NCI-H2171 treated with DMSO at 0.1 percent for 48 hours (cell line): ENCODE data around the gene TSFM.

Source experiments
- DNase-seq: peaks from one replicate; lab custom pipeline; 2025; lab: John Stamatoyannopoulos, UW

Gene TSFM

DNA sequence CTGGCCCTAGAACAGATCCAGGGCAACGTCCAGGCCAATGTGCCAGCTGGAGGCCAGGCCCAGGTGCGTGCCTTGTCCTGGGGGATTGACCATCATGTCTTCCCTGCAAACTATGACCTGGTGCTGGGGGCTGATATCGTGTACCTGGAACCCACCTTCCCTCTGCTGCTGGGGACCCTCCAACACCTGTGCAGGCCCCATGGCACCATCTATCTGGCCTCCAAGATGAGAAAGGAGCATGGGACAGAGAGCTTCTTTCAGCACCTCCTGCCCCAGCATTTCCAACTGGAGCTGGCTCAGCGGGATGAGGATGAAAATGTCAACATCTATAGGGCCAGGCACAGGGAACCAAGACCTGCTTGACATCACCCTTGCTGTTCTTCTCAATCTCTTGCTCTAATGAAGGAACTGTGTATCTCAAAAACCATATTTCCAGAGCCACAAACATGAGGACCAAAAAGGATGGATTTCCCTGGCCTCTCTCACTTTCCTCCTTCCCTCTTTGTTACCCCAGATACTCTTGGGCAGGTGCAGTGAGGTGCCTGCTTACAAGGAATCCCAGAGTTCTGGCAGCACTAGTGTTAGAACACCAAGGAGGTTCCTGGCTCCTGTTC lies 2.2 kb upstream of the TSFM start:
- no peak for DNase-seq

DNA sequence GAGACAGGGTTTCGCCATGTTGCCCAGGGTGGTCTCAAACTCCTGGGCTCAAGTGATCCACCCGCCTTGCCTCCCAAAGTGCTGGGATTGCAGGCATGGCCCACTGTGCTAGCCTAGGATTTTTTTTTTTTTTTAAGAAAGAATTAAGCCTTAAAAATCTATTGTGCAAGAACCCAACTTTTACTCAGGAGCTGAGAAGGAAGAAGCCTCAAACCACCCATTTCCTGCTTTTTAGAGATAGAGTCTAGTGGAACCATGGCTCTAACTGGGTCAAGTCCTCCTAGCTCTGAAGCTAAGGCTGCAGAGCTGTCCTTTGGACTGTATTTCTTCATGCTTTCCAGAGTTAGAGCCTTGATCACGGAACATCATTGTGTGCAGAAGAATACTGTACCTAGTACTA lies 1.3 kb upstream of the TSFM start:
- no peak for DNase-seq

DNA sequence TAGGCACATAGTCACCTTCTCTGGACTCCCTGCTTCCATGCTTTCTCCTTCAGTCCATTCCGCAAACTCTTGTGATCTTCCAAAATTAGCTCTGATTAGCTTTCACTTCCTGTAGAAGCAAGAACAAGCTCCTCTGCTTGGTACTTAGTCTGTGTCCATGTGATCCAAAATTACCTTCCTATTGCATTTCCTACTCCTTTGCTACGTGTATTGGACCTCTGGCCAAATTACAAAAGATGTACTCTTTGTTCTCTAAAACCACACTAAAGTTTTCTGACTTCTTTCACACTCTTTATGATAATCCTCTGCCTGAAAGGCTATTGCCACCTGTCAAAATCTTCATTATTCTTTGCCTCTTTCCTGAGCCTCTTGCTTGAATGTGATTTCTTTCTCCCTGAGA lies 786 bp upstream of the TSFM start:
- DNase-seq = no peak

DNA sequence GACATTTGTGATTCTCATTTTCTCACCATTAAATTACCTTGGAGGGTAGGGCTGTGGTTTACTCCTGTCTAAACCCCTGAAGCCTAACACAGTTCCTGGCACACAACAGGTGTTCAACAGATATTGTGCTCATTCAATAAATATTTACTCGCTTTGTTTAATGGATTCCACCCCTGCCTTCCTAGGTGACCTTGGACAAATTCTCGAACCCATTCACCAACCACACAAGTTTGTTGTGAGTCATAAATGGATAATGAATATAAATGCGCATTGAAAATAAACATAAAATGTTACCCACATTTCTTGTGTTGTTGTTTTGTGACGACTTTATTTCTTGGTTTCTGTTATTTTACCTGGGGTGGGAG lies 362 bp upstream of the TSFM start:
- no peak for DNase-seq

- DNase-seq = no peak
Measured at GRCh38 chr12:57783466-57783801, 847 bp downstream of the TSFM start.

DNA sequence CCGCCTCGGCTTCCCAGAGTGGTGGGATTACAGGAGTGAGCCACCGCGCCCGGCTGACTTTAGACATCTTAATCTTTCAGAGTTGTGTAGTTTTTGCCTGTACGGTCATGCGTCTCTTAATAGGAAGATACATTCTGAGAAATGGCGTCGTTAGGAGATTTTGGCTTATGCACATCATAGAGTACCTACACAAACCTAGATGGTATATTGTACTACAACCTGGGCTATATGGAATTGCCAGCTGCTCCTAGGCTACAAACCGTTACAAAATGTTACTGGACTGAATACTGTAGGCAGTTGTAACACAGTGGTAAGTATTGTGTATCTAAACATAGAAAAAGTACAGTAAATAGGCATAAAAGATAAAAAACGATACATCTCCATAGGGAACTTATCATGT lies 1.3 kb downstream of the TSFM start:
- no peak for DNase-seq

DNA sequence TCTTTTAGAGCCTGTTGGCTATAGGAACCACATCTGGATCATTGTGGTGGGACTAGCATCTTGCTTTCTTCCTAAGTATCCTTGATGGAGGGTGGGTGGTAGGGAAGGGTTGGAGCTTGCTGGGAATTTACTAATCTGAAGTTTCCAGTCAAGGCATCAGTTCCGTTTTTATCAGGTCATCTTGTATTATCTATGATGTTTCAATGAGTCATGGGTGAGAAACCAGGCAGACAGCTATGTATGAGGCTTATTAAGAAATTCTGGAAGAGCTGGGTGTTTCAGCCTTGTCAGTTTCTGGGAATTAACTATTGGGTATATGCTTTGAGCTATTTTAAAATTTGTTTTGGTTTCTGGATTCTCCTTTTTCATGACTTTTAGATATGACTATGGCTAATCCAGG lies 11.3 kb downstream of the TSFM start:
- DNase-seq = no peak

DNA sequence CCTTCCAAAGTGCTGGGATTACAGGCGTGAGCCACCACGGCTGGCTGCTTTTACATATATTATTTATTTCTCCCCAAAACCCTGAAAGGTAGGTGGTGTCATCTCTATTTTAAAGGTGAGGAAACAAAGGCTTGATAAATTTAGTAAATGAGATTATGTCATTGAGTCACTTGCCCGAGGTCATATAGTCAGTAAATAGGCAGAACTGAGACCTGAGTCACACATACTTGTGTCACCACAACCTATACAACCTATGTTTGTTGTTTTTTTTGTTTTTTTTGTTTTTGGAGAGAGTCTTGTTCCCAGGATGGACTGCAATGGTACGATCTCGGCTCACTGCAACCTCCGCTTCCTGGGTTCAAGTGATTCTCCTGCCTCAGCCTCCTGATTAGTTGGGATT lies 12.8 kb downstream of the TSFM start:
- no peak for DNase-seq

DNA sequence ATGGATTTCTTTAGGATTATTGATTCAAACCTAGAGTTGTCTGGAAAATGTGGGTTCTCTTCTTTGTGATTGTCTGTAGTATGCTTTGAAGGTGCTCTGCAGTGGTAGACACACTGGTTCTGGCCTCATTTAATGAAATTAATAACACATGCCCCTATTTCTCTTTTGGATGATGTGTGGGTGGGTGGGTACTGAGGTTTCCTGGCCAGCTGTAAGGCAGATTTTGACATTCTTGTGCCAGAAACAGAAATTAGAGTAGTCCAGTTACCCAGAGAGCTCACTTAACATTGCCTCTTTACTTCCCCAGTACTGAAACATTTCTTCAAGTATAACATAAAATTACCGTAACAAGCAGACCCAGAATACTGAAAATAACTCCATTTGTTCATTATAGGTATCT lies 14.4 kb downstream of the TSFM start:
- DNase-seq = no peak

DNA sequence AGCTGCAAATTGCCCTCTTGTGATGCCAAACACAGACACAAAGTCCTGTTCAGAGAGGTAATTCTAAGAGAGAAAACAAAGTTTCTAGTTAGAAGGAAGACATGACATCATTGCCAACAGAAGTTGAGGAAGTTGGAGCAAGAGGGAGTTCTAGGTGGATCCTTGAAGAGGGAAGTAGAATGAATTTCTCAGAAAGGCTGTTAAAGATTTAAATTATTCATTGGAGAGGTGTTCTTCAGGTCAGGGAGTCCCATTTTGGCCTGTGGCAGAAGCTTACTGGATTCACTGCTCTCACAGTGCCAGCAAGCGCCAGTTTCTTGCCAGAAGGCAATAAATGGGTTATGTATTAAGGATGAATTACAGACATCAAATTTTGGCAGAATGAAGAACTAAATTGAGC lies 15.3 kb downstream of the TSFM start:
- DNase-seq = no peak

DNA sequence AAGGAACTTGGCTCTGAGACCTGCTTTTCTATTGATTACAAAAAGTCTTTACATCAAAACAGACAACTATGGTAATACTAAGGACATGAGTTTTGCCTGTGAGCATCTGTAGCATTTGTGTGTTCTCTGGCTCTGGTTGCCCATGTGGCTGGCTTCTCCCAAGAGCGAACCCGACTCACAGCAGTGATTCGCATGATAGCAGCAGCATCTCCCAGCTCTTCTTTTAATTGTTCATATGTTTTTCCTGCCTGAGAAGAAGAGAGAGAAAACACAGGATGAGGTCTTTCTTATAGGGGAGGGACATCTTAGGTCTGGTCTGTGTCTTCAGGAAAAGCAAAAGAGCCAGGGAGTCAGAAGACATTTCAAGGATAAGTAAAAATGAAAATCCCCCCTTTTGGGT lies 18.4 kb downstream of the TSFM start:
- DNase-seq = no peak

DNA sequence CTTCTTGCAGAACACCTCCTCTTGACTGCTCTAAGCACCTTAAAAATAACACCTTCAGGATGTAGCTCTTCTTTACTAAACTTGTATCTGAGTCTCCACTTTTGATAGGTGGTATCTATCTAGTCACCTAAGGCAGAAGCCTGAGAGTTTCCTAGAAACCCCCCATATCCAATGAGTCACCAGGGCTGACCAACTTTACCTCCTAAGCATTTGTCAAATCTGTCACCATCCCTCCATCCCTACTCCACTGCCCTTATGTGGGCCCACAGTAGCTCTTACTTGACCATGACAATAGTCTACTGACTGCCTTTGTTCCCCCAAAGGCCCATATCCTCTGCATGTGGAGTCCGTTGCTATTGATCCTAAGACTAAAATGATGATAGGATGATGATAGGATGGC lies 20.0 kb downstream of the TSFM start:
- no peak for DNase-seq

GRCh38 chr12:57803319-57803893 lies 20.8 kb downstream of the TSFM start:
- DNase-seq = peak; percentile 5

DNA sequence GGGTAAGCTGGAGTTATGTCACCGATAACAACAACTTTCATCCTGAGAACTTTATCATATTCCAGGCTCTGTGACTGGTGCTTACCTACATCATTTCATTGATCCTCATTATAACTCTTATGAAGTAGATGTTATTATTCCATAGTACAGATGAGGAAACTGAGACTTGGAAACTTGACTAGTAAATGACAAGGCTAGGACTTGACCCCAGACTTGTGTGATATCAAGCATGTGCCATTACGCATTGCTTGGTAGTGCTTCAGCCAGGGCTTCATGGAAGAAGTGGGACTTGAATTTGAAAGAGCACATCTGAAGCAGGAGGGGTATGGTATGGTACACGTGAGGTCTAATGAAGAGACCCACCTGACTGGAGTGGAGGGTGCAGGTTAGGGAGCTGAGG lies 24.1 kb downstream of the TSFM start:
- no peak for DNase-seq

GRCh38 chr12:57807285-57807684 lies 24.7 kb downstream of the TSFM start:
- DNase-seq = no peak

DNA sequence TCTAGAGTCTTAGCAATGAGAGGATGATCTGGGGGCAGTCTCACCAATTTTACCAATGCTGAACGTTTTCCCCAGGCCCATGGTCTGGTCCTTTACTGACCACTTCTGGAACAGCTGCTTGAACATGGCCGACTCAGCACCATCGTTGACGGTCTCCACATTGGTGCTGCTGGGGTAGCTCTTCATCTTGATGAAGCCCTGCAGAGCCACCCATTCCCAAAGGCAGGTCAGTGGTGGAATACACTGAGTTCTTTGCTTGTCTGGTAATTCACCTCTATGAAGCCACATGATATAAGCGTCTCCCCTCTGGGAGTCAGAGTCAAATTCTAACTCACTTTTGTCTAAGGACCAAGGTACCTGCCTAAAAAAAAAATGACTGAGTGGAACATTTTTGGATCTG lies 25.8 kb downstream of the TSFM start:
- no peak for DNase-seq

DNA sequence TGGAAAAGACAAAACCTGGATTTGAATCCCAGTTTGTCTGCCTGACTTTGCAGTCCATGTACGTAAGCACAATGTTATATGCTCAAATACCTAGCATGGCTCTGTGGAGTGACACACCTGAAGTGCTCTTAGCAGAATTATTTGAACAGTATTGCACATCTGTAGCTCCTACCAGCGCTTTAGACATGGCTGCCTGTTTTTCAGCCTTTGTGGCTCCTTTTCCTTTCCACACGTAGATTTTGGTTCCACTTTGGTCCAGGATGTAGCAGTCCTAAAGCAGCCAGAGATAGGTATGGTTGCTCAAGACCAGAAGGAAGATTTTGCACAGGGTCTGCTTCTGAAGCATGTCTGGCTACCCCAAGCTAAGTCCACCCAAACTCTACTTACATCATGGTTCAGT lies 26.8 kb downstream of the TSFM start:
- DNase-seq = no peak

GRCh38 chr12:57810450-57810849 lies 27.9 kb downstream of the TSFM start:
- no peak for DNase-seq

GRCh38 chr12:57811028-57811755 lies 28.6 kb downstream of the TSFM start:
- no peak for DNase-seq

GRCh38 chr12:57813111-57813970 lies 30.8 kb downstream of the TSFM start:
- no peak for DNase-seq

DNA sequence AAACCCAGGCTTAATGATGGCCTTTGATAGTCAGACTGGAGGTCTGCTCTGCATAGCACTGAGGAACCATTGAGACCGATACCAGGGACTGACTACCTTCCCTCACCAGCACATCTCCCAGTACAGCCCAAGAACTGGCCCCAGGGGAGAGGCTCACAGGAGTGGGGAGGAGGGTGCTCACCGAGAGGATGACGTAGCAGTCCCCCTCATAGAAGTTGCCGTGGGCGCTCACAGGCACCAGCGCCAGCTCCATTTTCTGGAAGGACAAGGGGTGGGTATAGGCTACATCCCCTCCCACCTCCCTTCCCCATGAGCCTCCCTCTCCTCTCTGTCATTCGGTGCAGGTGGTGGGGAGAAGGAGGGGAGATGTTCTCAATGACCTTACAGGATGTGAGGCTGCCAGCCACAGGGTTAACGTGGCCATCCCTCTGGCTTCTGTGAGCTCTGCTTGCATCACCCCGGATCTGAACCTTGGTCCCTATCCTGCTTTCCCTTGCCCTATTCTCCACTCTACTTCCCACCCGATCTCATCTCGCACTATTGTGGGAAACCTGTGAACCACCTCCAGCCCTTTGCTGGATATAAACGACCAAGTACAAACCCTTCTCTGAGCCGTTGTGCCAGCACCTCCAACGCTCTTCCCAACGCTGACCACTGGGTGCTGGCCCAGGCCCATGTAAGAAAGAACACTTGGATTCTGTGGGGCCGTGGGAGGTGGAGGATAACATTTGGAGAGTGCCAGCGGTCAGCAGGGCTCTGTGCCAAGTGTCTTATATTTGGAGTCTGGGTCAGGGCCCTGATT lies 31.6 kb downstream of the TSFM start:
- no peak for DNase-seq
